Measurements from ENCODE around the gene ARHGAP1. TPM values are rescaled to one million over a fixed set of nuclear protein-coding genes. Genes with fewer than 3 reads are reported as not detected.
"Not testable (repeated sequence)": the region's sequence is repeated elsewhere in the genome, so short reads cannot be mapped to it uniquely, and the experiment has no call there.

The ARHGAP1 gene
- total RNA-seq, 1 experiment from 2014 or later = 64.2 TPM

DNA sequence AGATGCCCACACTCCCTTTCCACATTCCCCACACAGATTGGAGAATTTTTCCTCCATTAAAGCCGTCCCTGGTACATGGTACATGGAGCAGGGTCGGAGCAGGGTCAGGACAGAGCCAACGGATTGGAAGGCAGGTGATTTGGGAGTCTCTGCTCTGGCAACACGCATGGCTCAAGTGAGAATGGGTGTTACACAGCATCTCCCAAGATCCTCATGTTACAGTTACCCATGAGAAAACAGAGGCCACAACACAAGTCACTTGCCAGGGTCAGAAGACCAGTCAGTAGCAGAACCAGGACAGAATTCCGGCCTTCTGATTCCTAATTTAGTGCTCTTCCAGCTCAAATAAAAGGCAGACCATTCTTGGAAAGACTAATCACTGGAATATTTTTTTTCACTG, 10.9 kb upstream of the ARHGAP1 start:
- no TSS peak for BruUV-seq (replicated peaks)
- POLR2A ChIA-PET (ENCODE audit: unreplicated experiment) = no interaction called here

DNA sequence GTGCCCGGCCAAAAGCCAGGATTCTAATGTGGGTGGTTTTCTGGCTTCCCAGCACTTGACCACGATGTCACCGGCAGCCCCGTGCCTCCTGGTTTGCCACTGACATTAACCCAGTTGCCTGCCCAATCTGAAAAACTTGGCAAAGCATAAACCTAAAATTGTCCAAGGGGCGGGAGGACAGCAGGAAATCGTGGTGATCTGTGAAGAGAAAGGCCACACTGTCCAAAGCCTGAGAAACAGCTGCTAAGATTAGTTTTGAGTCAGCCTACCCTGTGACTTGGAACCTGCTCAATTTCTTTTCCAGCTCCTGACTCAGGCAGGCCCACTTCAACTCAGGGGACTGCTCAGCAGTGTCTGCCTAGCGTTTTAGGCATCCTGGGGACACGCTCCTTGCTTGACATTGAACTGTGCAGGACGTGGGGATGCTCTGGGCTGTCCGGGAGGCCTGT, 10.4 kb upstream of the ARHGAP1 start:
- Histone ChIP-seq H4K20me1 (ENCODE audit: insufficient read depth) (peaks cover 10% of the 10 kb centered on the region), H2AFZ (no peak overlapping the region), H3K9me2 (ENCODE audit: insufficient read depth) (no peaks in the 10 kb centered on the region), H3K4me3 (no peak overlapping the region), H3K9me3 (ENCODE audit: insufficient read depth, low read depth) (no peaks in the 10 kb centered on the region), H3K4me1 (replicated peaks; ENCODE audit: insufficient read depth) (peaks cover 14% of the 10 kb centered on the region), H3K27ac (no peak overlapping the region), H3K36me3 (ENCODE audit: low read depth) (peaks cover 2% of the 10 kb centered on the region; the same call in 1 of the 2 replicates), H3F3A (ENCODE audit: insufficient read depth, low read depth) (peaks cover 21% of the 10 kb centered on the region; the same call in 1 of the 2 replicates), H3K4me2 (no peak overlapping the region), H3K79me2 (ENCODE audit: low read depth) (no peaks in the 10 kb centered on the region), H3K27me3 (ENCODE audit: insufficient read depth, low read depth) (no peaks in the 10 kb centered on the region)
- no TSS peak for BruUV-seq (replicated peaks)
- intact Hi-C loops (cut with micrococcal nuclease; ENCODE audit: unreplicated experiment) = no loop called here
- POLR2A ChIA-PET (ENCODE audit: unreplicated experiment) = no interaction called here
- CTCF ChIA-PET = no interaction called here
- no peak for DNase-seq
- TF ChIP-seq, protein P1, sequence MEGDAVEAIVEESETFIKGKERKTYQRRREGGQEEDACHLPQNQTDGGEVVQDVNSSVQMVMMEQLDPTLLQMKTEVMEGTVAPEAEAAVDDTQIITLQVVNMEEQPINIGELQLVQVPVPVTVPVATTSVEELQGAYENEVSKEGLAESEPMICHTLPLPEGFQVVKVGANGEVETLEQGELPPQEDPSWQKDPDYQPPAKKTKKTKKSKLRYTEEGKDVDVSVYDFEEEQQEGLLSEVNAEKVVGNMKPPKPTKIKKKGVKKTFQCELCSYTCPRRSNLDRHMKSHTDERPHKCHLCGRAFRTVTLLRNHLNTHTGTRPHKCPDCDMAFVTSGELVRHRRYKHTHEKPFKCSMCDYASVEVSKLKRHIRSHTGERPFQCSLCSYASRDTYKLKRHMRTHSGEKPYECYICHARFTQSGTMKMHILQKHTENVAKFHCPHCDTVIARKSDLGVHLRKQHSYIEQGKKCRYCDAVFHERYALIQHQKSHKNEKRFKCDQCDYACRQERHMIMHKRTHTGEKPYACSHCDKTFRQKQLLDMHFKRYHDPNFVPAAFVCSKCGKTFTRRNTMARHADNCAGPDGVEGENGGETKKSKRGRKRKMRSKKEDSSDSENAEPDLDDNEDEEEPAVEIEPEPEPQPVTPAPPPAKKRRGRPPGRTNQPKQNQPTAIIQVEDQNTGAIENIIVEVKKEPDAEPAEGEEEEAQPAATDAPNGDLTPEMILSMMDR (conservative IDR thresholded peaks at IDR 0.05) = no peak
- TF ChIP-seq EZH2 (IDR thresholded peaks at IDR 0.05; ENCODE audit: low read depth) = no peak

More for the DNA sequence above, 10.9 kb upstream of the ARHGAP1 start:
- H3K36me3 ChIP-seq (ENCODE audit: low read depth) = no peaks in the 10 kb centered on the region; the same call in 1 of the 2 replicates
- no peaks in the 10 kb centered on the region for H3K9me2 ChIP-seq (ENCODE audit: insufficient read depth)
- no peaks in the 10 kb centered on the region for H3K79me2 ChIP-seq (ENCODE audit: low read depth)
- no peak overlapping the region for H3K4me2 ChIP-seq
- intact Hi-C loops (cut with micrococcal nuclease; ENCODE audit: unreplicated experiment) = no loop called here
- peaks cover 7% of the 10 kb centered on the region for H4K20me1 ChIP-seq (ENCODE audit: insufficient read depth)
- peaks cover 14% of the 10 kb centered on the region for H3K4me1 ChIP-seq (replicated peaks; ENCODE audit: insufficient read depth)
- TF ChIP-seq, protein P1 (conservative IDR thresholded peaks at IDR 0.05) = no peak
- no peak for TF ChIP-seq EZH2 (IDR thresholded peaks at IDR 0.05; ENCODE audit: low read depth)
- no peak for DNase-seq
- CTCF ChIA-PET = no interaction called here
- H2AFZ ChIP-seq = no peak overlapping the region
- H3K4me3 ChIP-seq = no peak overlapping the region
- H3F3A ChIP-seq (ENCODE audit: insufficient read depth, low read depth) = peaks cover 21% of the 10 kb centered on the region; the same call in 1 of the 2 replicates
- no peaks in the 10 kb centered on the region for H3K9me3 ChIP-seq (ENCODE audit: insufficient read depth, low read depth)
- H3K27ac ChIP-seq = no peak overlapping the region
- H3K27me3 ChIP-seq (ENCODE audit: insufficient read depth, low read depth) = no peaks in the 10 kb centered on the region

DNA sequence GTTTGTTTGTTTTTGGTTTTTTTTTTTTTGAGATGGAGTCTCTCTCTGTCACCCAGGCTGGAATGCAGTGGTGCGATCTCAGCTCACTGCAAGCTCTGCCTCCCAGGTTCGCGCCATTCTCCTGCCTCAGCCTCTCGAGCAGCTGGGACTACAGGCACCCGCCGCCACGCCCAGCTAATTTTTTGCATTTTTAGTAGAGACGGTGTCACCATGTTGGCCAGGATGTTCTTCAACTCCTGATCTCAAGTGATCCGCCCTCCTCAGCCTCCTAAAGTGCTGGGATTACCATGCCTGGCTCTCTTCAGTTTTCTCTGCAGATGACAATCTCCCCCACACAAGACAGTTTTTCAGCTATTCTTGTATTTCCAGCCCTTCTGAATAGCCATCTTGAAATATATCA, 8.9 kb upstream of the ARHGAP1 start:
- BruUV-seq (replicated peaks); H3K9me3 ChIP-seq (ENCODE audit: insufficient read depth, low read depth); H2AFZ ChIP-seq; H3K9me2 ChIP-seq (ENCODE audit: insufficient read depth); intact Hi-C loops (cut with micrococcal nuclease; ENCODE audit: unreplicated experiment); H3K27ac ChIP-seq; H3K4me2 ChIP-seq; H3K79me2 ChIP-seq (ENCODE audit: low read depth); H3K27me3 ChIP-seq (ENCODE audit: insufficient read depth, low read depth); DNase-seq; H3K4me3 ChIP-seq; POLR2A ChIA-PET (ENCODE audit: unreplicated experiment); H3K4me1 ChIP-seq (replicated peaks; ENCODE audit: insufficient read depth): not testable (repeated sequence)
- Histone ChIP-seq H3K36me3 (ENCODE audit: low read depth) (peaks cover 10% of the 10 kb centered on the region; the same call in 1 of the 2 replicates), H4K20me1 (ENCODE audit: insufficient read depth) (peaks cover 10% of the 10 kb centered on the region), H3F3A (ENCODE audit: insufficient read depth, low read depth) (peaks cover 21% of the 10 kb centered on the region; the same call in 1 of the 2 replicates)
- CTCF ChIA-PET = interaction anchor here (0.6 kb wide), 1 partner anchor 326 kb away, joined by 3 read pairs; no protein-coding TSS in a partner anchor

DNA sequence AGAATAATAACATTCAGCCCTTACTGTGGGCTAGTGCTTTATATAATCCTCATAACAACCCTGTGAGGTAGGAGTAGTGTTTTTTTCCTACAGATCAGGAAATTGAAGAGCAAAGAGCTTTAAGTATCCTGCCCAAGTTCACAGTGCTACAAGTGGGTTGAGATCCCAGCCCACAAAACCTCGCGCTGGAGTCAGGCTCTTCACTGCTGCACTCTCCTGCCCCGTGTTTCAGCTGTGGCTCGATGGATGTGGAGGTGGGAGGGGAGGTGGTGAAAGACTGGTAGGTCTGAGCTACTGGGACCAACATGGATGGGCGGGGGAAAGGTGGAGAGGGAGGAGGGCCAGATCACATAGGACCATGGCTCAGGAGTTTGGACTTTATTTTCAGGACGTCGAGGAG, 6.5 kb upstream of the ARHGAP1 start:
- ChIA-PET CTCF (no interaction called here), POLR2A (ENCODE audit: unreplicated experiment) (no interaction called here)
- H3K9me2 ChIP-seq (ENCODE audit: insufficient read depth) = no peaks in the 10 kb centered on the region
- no peaks in the 10 kb centered on the region for H3K27me3 ChIP-seq (ENCODE audit: insufficient read depth, low read depth)
- intact Hi-C loops (cut with micrococcal nuclease; ENCODE audit: unreplicated experiment) = no loop called here
- no peak overlapping the region for H2AFZ ChIP-seq
- H3F3A ChIP-seq (ENCODE audit: insufficient read depth, low read depth) = peaks cover 13% of the 10 kb centered on the region; the same call in 1 of the 2 replicates
- peaks cover 10% of the 10 kb centered on the region for H3K4me1 ChIP-seq (replicated peaks; ENCODE audit: insufficient read depth)
- peaks cover 16% of the 10 kb centered on the region for H3K79me2 ChIP-seq (ENCODE audit: low read depth)
- H4K20me1 ChIP-seq (ENCODE audit: insufficient read depth) = peaks cover 10% of the 10 kb centered on the region
- DNase-seq = no peak
- H3K27ac ChIP-seq = no peak overlapping the region
- H3K36me3 ChIP-seq (ENCODE audit: low read depth) = peaks cover 27% of the 10 kb centered on the region; the same call in 1 of the 2 replicates
- no peak overlapping the region for H3K4me3 ChIP-seq
- H3K9me3 ChIP-seq (ENCODE audit: insufficient read depth, low read depth) = no peaks in the 10 kb centered on the region
- no TSS peak for BruUV-seq (replicated peaks)
- TF ChIP-seq, protein P1 (conservative IDR thresholded peaks at IDR 0.05) = no peak
- no peak for TF ChIP-seq EZH2 (IDR thresholded peaks at IDR 0.05; ENCODE audit: low read depth)
- no peak overlapping the region for H3K4me2 ChIP-seq
